Neutrophil (primary cell): ENCODE data around the gene MLH1.
A peak's percentile ranks its signal among the peaks of the same experiment; 100 is the strongest.

Experiments used
- H3K27ac ChIP-seq: fragments of 200-600 bp; sonication (generic); 2 replicates; pipeline ENCODE4 v1.5.1; 2016; ENCODE audit warnings: mild to moderate bottlenecking, moderate library complexity
- H3K27me3 ChIP-seq: fragments of 200-600 bp; sonication (generic); 2 replicates; pipeline ENCODE4 v1.6.0; 2016; ENCODE audit warnings: mild to moderate bottlenecking
- H3K36me3 ChIP-seq: fragments of 200-600 bp; sonication (generic); 2 replicates; pipeline ENCODE4 v1.5.1; 2017
- H3K4me1 ChIP-seq, 2 experiments: fragments of 200-600 bp in 1 of 2; sonication (generic) in 1 of 2; 1 replicate in 1 of 2; 2 replicates in 1 of 2; pipeline versions ENCODE4 v1.5.1 to v1.6.1; 2013 to 2016; ENCODE audit warnings: low read depth in 1 of 2, low read length in 1 of 2, mild to moderate bottlenecking in 1 of 2, moderate library complexity in 1 of 2; ENCODE audit not compliant: control insufficient read depth in 1 of 2, insufficient read depth in 1 of 2
- H3K4me3 ChIP-seq, 2 experiments: fragments of 200-600 bp in 1 of 2; sonication (generic) in 1 of 2; 1 replicate in 1 of 2; 2 replicates in 1 of 2; pipeline ENCODE4 v1.5.1; 2013 to 2016; ENCODE audit warnings: low read depth in 1 of 2, low read length in 1 of 2, mild to moderate bottlenecking in 1 of 2, moderate library complexity in 1 of 2
- H3K9me3 ChIP-seq: fragments of 200-600 bp; sonication (generic); 2 replicates; pipeline ENCODE4 v1.5.1; 2016
- CTCF ChIP-seq: fragments of 200-600 bp; sonication (generic); IDR thresholded peaks from 2 replicates; pipeline ENCODE4 v1.5.1; 2016; ENCODE audit warnings: antibody characterized with exemption

Gene MLH1

GRCh38 chr3:37094636-37095035 lies 101.3 kb downstream of the MLH1 start:
- Histone ChIP-seq H3K4me3 (no peak overlapping the region), H3K27me3 (no peaks in the 10 kb centered on the region), H3K36me3 (peaks cover 40% of the 10 kb centered on the region), H3K9me3 (no peaks in the 10 kb centered on the region), H3K27ac (peak overlapping the region; percentile 40), H3K4me1 (no peaks in the 10 kb centered on the region)
- TF ChIP-seq CTCF, result no peak

- H3K4me3 ChIP-seq, result no peak overlapping the region
- peaks cover 32% of the 10 kb centered on the region for H3K36me3 ChIP-seq
- no peaks in the 10 kb centered on the region for H3K4me1 ChIP-seq
- no peaks in the 10 kb centered on the region for H3K27me3 ChIP-seq
- H3K27ac ChIP-seq, result no peak overlapping the region
- H3K9me3 ChIP-seq, result no peaks in the 10 kb centered on the region
- no peak for TF ChIP-seq CTCF
Observed at GRCh38 chr3:37096288-37096687, 103.0 kb downstream of the MLH1 start.

- no peak overlapping the region for H3K27ac ChIP-seq
Observed at GRCh38 chr3:37096975-37097374, 103.7 kb downstream of the MLH1 start.

GRCh38 chr3:37097776-37098175 lies 104.5 kb downstream of the MLH1 start:
- no peak for TF ChIP-seq CTCF
- H3K9me3 ChIP-seq, result no peaks in the 10 kb centered on the region
- H3K4me3 ChIP-seq, result no peak overlapping the region
- peaks cover 20% of the 10 kb centered on the region for H3K36me3 ChIP-seq
- H3K4me1 ChIP-seq, result no peaks in the 10 kb centered on the region
- H3K27me3 ChIP-seq, result no peaks in the 10 kb centered on the region
- no peak overlapping the region for H3K27ac ChIP-seq

More at GRCh38 chr3:37096975-37097374, 103.7 kb downstream of the MLH1 start:
- no peak for TF ChIP-seq CTCF
- Histone ChIP-seq H3K4me3 (no peak overlapping the region), H3K9me3 (no peaks in the 10 kb centered on the region), H3K4me1 (no peaks in the 10 kb centered on the region), H3K36me3 (peaks cover 27% of the 10 kb centered on the region), H3K27me3 (no peaks in the 10 kb centered on the region)

GRCh38 chr3:37098884-37099283 lies 105.6 kb downstream of the MLH1 start:
- no peak overlapping the region for H3K27ac ChIP-seq
- peaks cover 12% of the 10 kb centered on the region for H3K36me3 ChIP-seq
- TF ChIP-seq CTCF, result no peak
- H3K4me1 ChIP-seq, result peaks cover 6 to 7% of the 10 kb centered on the region in 2 experiments
- no peaks in the 10 kb centered on the region for H3K9me3 ChIP-seq
- H3K27me3 ChIP-seq, result no peaks in the 10 kb centered on the region
- H3K4me3 ChIP-seq, result no peak overlapping the region

GRCh38 chr3:37099469-37099868 lies 106.2 kb downstream of the MLH1 start:
- H3K27me3 ChIP-seq, result no peaks in the 10 kb centered on the region
- TF ChIP-seq CTCF, result no peak
- peaks cover 12% of the 10 kb centered on the region for H3K36me3 ChIP-seq
- no peak overlapping the region for H3K27ac ChIP-seq
- no peaks in the 10 kb centered on the region for H3K9me3 ChIP-seq
- peaks cover 6 to 7% of the 10 kb centered on the region in 2 experiments for H3K4me1 ChIP-seq
- H3K4me3 ChIP-seq, result no peak overlapping the region
